ENCODE measurements around the gene TTC7B. TPM values are rescaled to one million over a fixed set of nuclear protein-coding genes. Genes with fewer than 3 reads are reported as not detected.
A peak's percentile ranks its signal among the peaks of the same experiment; 100 is the strongest.

Gene TTC7B
- total RNA-seq, 1 donor from 2014 or later, result 82.6 TPM

GRCh38 chr14:90558041-90558982 is 257.9 kb downstream of the TTC7B start:
- TF ChIP-seq, protein P1, sequence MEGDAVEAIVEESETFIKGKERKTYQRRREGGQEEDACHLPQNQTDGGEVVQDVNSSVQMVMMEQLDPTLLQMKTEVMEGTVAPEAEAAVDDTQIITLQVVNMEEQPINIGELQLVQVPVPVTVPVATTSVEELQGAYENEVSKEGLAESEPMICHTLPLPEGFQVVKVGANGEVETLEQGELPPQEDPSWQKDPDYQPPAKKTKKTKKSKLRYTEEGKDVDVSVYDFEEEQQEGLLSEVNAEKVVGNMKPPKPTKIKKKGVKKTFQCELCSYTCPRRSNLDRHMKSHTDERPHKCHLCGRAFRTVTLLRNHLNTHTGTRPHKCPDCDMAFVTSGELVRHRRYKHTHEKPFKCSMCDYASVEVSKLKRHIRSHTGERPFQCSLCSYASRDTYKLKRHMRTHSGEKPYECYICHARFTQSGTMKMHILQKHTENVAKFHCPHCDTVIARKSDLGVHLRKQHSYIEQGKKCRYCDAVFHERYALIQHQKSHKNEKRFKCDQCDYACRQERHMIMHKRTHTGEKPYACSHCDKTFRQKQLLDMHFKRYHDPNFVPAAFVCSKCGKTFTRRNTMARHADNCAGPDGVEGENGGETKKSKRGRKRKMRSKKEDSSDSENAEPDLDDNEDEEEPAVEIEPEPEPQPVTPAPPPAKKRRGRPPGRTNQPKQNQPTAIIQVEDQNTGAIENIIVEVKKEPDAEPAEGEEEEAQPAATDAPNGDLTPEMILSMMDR (conservative IDR thresholded peaks at IDR 0.05; ENCODE audit: low read depth, low read length), result no peak
- no peak for DNase-seq (ENCODE audit: low read depth)
- H3K4me3 ChIP-seq (ENCODE audit: low read depth, low read length), result no peak overlapping the region

DNA sequence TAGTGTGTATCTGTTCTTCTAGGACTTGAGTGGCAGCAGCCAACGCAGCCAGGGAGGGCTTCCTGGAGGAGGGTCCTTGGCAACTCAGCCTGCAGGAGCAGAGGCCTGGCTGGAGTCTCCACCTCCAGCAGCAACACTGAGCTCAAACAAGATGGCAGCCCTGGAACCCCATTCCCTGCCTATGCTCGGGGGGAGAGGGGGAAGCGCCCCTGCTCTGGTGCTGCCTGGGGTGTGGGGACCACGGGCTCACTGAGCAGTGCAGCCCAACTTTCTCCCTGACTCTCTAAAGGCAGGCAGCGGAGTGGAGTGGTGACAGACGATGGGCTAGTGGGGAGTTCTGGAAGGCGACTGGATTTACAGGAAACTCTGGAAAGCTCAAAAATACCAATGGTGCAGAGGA is 258.7 kb downstream of the TTC7B start:
- no peak for DNase-seq (ENCODE audit: low read depth)
- TF ChIP-seq, protein P1 (conservative IDR thresholded peaks at IDR 0.05; ENCODE audit: low read depth, low read length), result no peak
- H3K4me3 ChIP-seq (ENCODE audit: low read depth, low read length), result no peak overlapping the region

- no peak for DNase-seq (ENCODE audit: low read depth)
- H3K4me3 ChIP-seq (ENCODE audit: low read depth, low read length), result no peak overlapping the region
- TF ChIP-seq, protein P1 (conservative IDR thresholded peaks at IDR 0.05; ENCODE audit: low read depth, low read length), result no peak
Observed at GRCh38 chr14:90556666-90557450, 259.4 kb downstream of the TTC7B start.

- TF ChIP-seq, protein P1 (conservative IDR thresholded peaks at IDR 0.05; ENCODE audit: low read depth, low read length), result no peak
- H3K4me3 ChIP-seq (ENCODE audit: low read depth, low read length), result peak overlapping the region; percentile 20
- DNase-seq (ENCODE audit: low read depth), result no peak
Observed at GRCh38 chr14:90556012-90556477, 260.2 kb downstream of the TTC7B start.

DNA sequence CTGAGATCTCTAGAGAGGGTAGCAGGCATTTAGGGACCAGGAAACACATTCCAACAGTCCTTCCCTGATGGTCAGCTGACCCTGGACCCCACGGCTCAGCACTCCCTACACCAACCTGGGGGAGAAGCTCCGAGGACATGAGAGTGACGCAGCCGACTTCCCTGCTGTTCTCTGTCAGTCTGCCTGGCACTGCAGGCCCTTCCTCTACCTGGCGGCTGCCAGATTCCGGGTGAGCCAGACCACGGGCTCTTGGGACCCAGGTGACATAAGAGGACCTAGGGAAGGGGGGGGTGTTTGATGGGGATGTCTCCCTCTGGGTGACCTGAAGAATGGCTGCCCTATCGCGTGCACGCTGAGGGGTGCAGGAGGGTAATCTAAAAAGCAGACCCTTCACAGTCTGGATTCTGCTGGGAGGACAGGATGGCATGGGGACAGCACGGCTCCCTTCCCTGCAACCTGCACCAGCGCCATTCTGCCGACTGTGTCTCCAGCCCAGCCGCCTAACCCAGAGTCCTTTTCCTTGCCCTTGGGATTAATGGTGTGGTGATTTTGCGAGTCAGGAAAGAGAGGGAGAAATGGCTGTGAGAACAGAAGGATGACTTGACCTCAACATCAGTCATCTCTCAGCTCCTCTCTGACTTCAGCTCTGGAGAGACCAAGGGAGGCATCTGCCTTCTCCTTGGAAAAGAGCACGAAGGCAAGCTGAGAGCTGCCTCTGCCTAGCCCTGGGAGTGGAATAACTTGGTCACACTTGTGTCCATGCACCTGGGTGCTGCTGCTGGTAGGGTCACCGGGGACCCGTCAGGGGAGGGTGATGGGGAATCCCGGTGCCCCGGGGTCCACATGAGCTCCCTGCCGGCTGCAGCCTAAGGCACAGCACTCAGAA is 260.9 kb downstream of the TTC7B start:
- TF ChIP-seq, protein P1 (conservative IDR thresholded peaks at IDR 0.05; ENCODE audit: low read depth, low read length), result no peak
- DNase-seq (ENCODE audit: low read depth), result no peak
- H3K4me3 ChIP-seq (ENCODE audit: low read depth, low read length), result no peak overlapping the region

GRCh38 chr14:90554341-90554740 is 261.9 kb downstream of the TTC7B start:
- H3K4me3 ChIP-seq (ENCODE audit: low read depth, low read length), result no peak overlapping the region
- DNase-seq (ENCODE audit: low read depth), result no peak
- TF ChIP-seq, protein P1 (conservative IDR thresholded peaks at IDR 0.05; ENCODE audit: low read depth, low read length), result no peak
